GM21528 (cell line): ENCODE results near the gene BSN.

Source experiments
- ATAC-seq: cut with Tn5 transposase; IDR thresholded peaks from one replicate; pipeline ENCODE4 v1.9.1; 2021; ENCODE audit warnings: mild to moderate bottlenecking, moderate library complexity; ENCODE audit not compliant: unreplicated experiment, low FRiP score

Gene BSN

GRCh38 chr3:49625071-49625470 is 70.8 kb downstream of the BSN start:
- no peak for ATAC-seq

- no peak for ATAC-seq
These were observed 71.9 kb downstream of the BSN start for GRCh38 chr3:49626101-49626581.

DNA sequence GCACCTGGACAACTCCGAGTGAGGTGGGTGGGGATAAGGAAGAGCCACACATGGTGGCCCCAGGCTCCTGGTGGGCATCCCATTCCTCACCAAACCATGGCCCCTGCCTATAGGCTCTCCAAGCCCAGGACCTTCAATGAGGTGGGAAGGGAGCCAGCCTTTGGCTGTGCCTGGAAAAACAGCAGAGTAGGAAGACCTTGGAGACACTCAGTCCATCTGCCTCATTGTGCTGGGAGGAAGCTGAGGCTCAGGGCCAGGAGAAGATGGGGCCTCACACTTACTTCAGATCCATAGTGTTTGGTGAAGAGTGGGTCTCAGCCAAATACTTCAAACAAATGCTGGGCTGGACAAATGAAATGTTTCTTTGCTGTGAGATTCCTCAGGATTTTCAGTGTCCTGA is 72.5 kb downstream of the BSN start:
- ATAC-seq = no peak

- ATAC-seq = no peak
These were observed 73.4 kb downstream of the BSN start for GRCh38 chr3:49627634-49628033.

DNA sequence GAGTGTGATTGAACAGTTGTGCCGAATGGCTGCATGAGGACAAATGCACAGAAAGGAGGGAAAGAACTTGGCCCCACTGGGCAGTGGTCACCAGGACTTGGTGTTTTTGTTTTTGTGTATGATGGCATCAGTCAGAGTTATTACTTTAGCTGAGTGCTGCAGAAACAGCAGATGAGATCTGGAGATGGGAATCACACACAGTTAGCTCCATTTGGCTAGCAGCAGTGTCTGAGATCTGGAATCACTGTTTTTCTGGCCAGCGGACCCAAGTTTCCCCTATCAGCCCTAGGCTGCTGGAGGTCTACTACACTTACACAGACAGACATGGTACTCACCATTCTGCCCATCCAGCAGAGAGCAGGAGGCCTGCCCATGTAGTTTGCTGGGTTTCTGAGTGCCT is 74.0 kb downstream of the BSN start:
- ATAC-seq = no peak

DNA sequence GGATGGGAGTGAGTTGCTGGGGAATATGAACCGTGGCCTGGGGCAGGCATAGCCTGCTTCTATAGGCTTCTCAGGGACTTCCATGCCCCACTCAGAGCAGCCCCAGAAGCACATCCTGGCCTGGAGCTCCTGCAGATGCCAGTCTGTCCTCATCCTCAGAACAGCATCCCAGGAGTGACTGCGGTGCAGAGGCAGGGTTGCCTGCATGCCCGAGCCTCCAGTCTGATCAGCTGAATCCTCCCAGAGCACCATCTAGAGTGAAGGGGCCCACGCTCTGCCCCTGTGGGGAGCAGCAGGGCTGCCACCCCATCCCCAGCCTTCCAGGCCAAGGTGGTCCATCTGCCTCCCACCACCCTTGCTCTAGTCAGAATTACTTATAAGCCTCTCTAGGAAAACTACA is 75.2 kb downstream of the BSN start:
- ATAC-seq = no peak

DNA sequence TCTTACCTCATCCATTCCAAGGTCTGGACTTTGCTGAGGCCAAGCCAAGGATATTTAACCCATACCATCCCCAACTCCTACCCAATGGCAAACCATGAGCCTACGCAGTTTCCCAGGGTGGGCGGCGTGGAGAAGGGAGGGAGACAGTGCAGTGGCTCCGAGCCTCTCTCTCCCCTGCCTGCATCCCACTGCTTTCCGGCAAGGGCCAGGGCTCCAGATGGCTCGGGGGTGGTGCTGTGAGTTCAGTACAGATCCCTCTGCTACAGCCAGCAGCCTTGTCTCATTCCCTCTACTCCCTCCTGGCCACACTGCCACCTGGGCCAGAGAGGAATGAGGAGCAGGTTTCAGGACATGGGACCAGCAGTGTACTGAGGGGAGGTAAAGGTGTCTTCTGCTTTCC is 75.6 kb downstream of the BSN start:
- no peak for ATAC-seq

DNA sequence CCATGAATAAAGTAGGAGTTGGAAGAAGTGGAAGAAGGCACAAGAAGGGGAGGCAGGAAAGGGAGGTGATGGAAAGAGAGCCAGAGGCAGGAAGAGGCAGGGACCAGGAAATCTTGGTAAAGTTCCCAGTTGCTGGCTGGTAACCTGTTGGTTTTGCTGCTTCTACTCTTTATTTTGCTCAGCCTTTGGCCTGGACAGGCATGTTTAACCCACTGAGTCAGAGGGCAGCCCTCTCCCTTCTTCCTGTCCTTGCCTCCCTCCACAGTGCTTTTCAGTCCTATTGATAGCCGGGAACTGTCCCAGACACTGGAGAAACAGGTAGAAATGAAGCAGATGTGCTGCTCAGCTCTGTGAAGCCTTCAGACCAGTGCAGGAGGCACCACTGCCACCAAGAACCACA is 76.5 kb downstream of the BSN start:
- no peak for ATAC-seq

GRCh38 chr3:49634736-49635135 is 80.5 kb downstream of the BSN start:
- no peak for ATAC-seq

DNA sequence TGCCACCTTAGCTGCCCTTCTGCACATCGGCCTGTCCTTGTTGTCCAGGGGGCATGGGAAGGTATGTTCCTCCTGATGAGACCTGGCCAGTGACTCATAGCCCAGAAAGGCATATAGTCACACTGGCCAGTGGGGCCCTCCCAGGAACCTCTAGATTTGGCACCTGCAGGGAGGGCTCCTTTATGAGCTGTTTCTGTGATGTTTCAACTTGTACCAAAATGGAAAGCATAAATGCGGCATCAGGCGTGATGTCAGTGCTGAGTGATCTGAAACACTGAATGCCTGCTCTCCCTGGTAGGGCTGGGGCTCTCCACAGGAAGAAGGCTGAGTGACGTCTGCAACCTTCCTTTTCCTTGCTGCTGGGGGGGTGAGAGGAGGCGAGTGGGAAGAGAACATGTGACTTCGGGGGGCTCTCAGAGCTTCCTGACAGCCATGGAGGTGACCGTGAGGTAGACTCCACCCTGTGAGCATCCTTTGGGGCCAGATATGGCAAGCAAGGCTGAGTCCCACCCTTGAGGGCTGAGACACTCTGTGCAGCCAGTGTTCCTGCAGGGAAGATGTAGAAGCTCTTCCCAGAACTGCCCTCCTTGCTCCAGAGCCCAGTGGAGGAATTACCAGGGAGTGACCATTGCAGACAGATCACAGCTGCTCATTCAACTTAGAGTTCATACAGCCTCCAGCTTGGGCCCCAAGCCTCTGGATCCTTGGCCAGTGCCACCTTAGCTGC is 82.8 kb downstream of the BSN start:
- no peak for ATAC-seq

GRCh38 chr3:49638445-49638844 is 84.2 kb downstream of the BSN start:
- no peak for ATAC-seq

- no peak for ATAC-seq
These were observed 85.3 kb downstream of the BSN start for GRCh38 chr3:49639551-49639950.

DNA sequence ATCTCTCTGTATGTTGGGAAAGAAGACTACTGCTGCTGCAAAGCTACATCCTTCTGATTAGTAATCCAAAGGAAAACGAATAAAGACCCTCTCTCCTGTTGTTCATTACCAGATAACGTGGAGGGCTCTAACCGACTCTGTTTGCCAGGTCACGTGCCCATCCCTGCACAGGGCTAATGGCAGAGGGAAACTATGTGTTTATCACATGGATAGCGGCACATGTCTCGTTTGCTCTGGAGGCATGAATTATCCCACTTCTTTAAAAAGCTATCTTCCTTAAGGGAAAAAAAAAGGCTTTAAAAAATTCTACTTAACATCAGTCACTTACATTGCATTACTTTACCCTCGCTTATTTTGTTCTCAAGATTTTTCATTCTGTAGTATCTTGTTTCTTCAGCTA is 87.0 kb downstream of the BSN start:
- ATAC-seq = no peak

DNA sequence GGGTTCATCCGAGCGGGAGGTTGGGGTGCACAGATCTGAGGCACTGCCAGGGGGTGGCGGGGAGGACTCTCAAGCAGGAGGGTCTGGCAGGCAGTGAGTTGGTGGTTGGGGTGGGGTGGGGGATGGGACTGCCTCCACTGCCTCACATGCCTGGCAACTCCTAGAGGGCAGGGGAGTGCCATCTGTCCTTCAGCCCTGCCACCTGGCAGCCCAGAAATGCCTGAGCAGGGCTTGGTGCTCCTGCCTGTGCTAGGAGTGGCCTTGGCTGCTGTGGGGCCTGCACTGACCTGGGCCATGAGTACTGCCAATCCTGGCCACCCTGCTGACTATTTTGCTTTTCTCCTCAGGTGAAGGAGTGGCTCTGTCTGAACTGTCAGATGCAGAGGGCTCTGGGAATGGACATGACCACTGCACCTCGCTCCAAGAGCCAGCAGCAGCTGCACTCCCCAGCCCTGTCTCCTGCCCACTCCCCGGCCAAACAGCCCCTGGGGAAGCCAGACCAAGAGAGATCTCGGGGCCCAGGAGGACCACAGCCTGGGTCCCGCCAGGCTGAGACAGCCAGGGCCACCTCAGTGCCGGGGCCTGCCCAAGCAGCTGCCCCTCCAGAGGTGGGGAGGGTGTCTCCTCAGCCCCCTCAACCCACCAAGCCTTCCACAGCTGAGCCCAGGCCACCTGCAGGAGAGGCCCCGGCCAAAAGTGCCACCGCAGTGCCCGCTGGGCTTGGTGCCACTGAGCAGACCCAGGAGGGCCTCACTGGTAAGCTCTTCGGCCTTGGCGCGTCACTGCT is 87.8 kb downstream of the BSN start:
- no peak for ATAC-seq

DNA sequence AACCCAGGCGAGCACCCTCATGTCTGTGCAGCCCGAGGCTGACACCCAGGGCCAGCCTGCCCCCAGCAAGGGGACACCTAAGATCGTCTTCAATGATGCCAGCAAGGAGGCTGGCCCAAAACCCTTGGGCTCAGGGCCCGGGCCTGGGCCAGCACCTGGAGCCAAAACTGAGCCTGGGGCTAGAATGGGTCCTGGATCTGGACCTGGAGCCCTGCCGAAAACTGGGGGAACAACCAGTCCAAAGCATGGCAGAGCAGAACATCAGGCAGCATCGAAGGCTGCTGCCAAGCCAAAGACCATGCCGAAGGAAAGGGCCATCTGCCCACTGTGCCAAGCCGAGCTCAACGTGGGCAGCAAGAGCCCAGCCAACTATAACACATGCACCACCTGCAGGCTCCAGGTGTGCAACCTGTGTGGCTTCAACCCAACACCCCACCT is 88.5 kb downstream of the BSN start:
- no peak for ATAC-seq

DNA sequence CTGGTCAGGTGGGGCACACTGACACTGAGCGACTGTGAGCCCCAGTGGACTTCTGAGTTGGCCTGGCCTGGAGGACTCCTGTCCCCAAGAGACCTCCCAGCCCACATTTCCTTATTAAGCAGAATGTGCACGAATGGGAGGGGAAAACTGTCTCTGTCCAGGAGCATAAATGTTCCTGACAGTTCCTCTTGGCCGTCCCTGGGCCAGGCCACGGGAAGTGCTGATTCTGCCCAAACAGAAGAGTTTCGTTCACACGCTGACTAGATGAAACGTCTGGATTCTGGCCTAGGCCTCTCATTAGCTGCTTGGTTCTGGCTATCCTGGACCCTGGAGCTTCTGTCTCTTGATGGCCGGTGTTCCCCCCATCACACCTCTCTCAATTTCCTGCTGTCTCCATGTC is 90.4 kb downstream of the BSN start:
- no peak for ATAC-seq

GRCh38 chr3:49646236-49646635 is 92.0 kb downstream of the BSN start:
- ATAC-seq = no peak

DNA sequence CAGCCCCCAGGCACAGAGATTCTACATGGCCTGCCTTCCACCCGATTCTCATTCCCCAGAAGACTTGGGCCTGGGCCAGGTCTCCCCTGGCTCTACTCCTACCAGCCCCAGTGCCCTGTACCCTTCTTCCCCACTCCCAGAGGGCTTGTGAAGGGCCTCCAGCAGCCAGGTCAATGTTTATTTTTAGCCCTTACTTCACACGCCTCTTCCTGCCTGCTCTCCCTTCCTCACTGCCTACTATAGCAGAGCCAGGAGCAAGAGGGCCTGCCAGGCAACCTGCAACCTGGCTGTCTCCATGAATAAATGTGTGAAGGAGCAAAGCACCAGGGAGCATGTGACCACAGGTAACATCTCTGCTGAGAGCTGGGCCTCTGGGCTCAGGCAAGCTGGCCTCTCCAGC is 93.5 kb downstream of the BSN start:
- no peak for ATAC-seq

GRCh38 chr3:49648354-49649019 is 94.2 kb downstream of the BSN start:
- ATAC-seq = no peak

GRCh38 chr3:49649576-49649975 is 95.3 kb downstream of the BSN start:
- ATAC-seq = no peak

DNA sequence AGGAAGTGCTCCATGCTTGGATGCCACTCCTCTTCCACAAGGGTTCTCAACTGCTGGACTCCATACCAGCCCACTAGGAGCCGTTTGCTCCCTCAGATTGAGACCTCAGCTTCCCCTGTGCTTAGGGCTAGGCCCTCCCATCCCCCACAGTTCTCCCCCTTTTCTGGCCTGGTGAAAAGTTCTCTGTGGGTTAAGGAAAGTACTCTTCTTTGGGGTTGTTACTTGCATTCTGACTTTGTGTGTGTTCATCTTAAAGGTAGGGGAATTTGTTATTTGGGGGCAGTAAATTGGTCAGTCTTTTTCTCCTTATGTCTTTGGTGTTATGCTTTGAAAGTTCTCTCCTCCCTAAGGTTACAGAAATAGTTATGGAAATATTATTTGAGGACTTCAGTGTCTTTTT is 95.9 kb downstream of the BSN start:
- no peak for ATAC-seq
